Stimulated activated CD8-positive, alpha-beta memory T cell treated with anti-CD3 and anti-CD28 coated beads, Interleukin-2, amount 100 ng/mL, for 1 hour (primary cell): ENCODE data around the gene SEMA4B.

Experiments
- DNase-seq, 2 donors: peaks; one replicate each; pipeline ENCODE4 v3.0.0-alpha.2; 2020; ENCODE audit warnings: low read depth in 2 of 2

Gene SEMA4B

DNA sequence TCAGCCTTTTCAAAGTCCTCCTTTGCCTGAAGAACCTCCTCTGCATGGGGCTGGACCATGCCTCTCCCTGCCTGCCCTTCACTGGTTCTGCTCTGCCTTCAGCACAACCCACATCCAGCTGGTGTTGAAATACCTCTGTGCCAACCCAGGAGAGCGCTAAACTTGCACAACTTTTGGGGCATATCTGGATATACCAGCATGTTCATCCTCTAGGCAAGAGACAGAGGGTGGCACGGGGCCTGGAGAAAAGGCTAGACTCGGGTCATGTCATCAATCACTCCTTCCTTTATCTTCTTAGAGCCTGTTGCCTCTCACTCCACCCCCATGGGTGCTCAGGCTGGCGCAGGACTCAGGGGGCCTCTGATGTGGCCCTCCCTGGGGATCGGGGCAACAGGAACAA lies 4.8 kb downstream of the SEMA4B start:
- no peak for DNase-seq

DNA sequence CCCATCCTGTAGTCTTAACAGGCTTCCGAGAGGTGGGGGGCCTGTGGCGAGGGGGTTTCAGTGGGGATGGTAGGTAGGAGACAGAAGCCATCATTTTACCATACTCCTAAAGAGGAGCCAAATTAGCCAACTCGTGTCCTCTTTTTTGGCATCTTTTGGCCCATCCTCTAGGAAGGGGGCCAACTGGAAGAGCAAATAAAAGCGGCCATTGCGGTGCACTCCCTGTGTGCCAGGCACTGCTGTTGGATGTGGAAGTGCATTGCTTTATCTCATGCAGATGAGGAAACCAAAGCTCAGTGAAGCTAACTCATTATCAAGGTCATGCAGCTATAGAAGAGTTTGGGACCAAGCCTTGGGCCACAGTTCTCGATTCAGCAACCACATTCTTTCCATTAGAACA lies 6.1 kb downstream of the SEMA4B start:
- no peak for DNase-seq

DNA sequence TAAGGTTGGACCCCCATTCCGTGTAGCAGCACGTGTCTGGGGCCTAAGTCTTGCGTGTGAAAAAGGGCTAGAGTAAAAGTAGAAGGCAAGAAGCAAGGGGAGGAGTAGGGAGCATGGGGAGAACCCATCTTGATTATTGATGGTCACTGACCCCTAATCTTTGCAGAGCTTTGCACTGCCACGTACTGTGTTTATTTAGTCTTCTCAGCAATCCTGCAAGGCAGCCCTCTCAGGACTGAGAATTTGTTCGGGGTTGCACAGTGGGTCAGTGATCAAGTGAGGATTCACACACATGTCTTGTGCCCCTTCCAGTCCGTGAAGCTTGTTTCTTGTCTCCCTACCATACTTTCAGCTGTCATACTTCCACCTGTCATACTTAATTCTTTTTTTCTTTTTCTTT lies 7.2 kb downstream of the SEMA4B start:
- DNase-seq: no peak

DNA sequence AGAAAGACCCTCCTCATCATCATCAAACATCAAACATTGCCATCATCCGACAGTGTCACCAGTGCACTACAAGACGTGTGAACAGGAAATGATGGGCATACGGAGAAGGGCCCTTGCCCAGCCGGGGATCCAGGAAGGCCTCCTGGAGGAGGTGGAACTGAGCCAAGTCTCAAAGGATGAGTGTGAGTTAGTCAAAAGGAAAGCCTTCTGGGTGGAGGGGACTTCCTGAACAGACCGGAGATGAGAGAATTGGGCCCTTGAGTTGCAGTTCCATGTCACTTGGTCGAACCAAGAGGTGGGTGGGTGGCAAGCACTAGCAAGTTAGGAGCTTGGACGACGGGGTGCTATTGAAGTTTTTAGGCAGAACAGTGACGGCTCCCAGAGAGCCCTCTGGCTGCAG lies 8.5 kb downstream of the SEMA4B start:
- no peak for DNase-seq

DNA sequence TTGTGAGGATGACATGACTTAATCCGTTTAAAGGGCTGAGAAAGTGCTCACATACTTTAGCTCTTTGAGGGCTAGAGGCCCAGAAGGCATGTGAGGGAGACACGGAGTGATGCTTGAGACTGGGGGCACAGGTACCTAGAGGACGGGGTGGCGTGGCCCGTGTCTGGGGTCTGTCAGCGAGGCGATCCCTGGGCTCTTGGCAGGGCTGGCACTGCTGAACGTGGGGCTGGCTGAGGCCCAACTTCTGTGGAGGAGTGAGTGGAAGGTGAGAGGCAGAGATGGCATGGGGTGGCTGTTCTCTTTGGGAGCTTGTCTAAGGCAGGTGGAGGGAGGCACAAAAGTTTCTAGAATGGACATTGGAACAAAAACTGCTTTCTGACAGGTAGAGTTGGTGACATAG lies 9.5 kb downstream of the SEMA4B start:
- no peak for DNase-seq

DNA sequence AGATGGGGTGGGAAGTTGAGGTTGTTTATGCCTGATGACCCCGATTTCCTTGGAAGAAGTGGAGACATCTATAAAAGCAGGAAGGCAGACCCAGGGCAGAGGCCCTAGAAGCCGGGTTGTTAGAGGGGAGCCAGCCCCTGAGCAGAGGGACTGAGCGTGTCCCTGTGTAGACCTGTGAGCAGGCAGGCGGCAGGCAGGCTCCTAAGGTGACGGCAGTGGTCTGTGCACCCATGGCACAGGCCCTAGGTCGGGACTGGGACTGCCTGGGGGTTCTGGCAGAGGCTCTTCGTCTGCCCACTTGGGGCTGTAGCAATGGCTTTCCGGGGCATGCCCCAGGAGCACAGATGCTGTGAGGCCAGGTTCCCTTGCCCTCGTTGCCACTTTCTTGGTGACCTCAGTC lies 9.9 kb downstream of the SEMA4B start:
- DNase-seq: no peak

DNA sequence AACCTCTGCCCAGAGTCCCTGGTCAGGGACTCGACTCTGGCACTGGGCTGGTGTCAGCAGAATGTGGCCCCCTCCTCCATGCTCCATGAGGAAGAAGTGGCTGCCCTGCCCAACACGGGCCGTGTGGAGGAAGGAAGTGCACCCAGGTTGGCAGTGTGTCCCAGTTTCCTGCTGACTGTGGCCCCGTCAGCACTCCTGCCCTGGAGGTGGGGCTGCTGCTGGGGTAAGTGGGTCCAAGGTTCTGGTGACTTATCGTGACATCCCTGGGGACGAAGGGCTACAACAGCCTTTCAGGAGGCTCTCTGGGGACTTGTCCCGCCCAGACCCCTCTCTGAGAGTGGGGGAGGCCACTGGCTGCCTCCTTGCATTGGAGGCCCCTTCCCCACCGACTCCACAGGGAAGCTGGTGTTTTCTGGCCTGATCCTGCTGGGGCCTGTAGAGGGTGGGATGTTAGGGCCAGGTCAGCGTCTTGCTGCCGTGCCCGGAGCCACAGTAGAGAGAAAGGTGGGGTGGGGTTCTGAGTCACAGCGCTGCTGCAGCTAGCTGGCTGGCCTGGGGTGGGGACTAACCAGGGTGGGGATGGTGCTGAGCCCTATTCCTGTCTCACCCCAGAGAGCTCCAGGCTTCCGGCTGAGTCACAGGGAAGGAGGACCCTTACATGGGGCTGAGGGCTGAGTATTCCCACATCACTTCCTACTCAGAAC lies 10.5 kb downstream of the SEMA4B start:
- no peak for DNase-seq

DNA sequence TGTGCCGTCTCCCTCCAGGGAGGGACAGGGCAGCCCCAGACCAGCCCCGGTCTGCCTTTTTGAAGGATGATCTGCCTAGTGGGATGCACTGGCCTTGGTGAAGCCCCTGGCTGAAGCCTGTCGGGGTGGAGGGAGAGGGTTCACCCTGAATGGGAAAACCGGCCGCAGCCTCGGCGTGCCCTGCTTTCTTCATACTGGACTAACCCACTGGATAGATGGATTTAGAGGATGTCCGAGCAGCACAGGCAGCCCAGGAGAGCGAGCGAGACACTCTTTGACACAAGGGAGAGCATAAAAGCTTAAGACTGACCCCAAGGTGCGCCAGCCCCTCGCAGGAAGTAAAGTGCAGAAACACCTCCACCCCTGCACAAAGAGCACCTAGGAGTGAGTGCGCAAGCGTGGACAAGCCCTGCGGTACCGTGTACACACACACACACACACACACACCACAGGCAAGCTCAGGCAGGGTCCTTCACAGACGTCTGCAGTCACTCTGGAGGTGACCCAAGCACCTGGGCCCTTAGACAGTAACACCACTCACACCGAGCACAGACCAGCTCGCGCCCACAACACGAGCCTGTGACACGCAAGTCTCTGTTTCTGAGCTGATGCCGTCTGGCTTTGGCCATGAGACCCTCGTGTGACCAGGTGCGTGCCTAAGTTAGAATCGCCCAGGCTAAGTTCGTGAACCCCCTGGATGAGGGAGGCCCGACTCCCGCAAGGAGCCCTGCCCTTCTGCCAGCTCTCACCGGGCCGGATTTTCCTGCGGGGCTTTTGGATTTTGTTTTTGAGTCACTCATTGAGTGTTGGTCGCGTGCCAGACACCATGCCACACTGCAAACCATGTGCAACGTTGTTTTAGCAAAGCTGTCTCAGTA lies 11.3 kb downstream of the SEMA4B start:
- no peak for DNase-seq

DNA sequence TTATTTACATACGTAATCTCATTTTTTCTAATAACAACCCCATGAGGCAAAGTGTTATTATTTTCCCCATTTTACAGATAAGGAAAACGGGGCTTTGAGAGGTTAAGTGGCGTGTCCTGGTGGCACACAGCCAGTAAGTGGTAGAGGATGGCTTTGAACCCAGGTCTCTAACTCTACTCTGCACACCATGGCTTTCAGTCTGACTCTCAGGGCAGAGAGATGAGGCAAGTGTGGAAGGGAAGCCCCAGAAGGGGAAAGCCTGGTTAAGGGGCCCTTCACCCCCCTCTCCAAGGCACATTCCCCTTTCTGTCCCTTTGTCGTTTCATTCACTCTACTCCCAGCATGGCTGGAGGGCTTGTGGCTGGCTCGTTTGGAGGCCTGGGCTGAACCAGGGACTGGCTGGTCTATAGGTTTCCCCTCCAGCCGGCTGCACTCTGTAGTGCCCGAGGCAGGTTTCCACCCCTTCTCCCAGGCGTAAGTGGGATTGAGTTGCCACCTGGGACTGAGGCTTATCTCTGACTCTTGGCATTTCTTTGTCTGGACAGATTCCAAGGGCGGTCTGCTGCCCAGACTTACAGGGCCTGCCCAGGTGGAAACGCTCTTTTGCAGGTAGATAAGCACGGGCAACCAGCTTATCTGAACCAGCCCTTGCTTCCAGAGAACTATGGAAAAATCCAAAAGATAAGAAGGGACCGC lies 12.1 kb downstream of the SEMA4B start:
- no peak for DNase-seq

DNA sequence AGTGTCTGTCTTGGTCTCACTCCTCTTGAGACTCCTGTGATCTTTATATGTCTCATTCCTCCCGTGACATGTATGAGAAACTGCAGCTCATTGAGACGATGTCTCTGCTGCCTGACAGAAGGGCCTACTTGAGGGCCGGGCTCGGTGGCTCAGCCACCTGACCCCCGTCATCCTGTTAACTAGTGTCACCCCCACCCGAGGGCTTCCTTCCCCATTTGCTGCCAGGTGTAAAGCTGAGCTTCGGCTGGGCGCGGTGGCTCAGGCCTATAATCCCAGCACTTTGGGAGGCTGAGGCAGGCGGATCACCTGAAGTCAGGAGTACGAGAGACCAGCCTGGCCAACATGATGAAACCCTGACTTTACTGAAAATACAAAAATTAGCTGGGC lies 12.7 kb downstream of the SEMA4B start:
- DNase-seq: no peak

DNA sequence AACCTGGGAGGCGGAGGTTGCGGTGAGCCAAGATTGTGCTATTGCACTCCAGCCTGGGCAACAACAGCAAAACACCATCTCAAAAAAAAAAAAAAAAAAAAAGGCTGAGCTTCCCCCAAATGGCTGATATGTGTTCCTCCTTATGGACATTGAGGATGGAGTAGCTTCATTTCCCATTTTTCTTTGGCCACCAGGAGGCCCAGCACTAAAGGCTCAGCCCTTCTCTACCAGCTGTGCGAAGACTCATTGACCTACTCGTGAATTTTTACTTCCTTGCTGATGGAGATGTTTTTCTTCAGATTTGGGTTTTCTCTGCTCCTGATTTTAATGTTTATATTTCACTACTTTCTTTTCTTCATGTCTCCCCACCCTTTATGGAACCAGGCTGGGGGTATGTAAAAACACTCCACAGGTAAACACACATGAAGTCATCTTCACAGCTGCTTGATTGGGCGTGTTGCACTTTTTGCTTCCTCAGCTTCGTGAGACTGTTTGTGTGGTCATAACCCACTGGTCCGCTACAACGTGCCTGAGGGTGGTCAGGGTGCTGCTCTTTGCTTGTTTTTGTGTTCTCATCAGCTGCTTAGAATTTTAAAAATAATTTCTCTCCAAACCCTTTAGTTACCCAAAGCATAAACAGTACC lies 13.5 kb downstream of the SEMA4B start:
- DNase-seq: no peak

DNA sequence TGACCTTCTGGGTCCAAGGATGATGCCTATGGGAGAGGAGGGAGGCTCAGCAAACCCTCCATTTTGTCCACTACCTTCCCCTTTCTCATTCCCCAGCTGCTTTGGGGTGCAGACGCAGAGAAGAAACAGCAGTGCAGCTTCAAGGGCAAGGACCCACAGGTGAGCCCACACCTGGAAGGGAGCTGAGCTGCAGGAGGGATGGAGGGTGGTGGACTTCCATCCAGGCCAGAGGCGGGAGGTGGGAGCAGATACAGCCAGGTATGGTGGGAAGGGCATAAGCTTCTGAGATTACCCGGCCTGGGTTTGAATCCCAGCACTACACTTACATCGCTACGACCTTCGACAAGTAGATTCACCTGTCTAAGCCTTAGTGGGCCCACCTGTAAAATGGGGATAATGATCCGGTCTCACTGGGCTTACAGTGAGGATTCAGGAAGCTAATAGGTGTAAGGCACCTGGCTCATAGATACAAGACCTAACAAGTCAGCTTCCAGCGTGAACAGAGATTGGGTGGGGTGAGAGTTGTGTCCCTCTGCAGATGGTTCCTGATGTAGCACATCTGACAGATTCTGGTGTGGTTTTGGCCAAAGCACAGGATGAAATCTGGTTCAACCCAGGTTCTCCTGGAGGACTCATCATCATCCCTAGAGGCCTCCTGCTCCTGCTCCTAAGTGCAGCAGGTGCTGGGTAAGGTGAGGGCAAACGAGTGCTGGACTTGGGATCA lies 16.7 kb downstream of the SEMA4B start:
- DNase-seq: no peak

DNA sequence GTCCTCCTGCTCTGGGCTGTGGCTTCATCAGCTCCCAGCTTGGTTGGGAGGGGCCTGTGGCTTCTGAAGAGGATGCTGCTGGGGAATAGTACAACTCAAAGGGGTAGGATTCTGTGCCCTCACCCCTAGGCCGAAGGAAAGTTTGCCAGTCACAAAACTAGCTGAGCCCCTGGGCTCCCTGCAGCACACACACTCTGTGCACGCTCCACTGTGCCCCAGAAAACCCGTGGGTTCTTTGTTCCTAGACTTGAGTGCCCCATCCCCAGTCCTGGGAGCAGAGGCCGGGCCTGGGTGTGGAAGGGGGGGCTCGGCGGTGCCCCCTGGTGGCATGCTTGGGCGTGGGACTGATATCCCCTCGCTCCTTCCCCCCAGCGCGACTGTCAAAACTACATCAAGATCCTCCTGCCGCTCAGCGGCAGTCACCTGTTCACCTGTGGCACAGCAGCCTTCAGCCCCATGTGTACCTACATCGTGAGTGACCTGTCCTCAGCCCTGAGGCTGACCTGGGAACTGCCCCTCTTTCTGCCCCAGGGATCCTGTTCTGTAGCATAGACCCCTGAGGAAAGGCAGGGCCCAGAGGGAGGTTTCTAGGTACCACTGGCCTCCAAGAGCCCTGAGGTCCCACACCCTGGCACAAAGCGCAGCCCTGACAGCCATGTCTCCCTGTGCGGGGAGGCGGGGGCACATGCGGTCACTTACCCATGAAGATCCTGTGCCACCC lies 18.5 kb downstream of the SEMA4B start:
- DNase-seq: peak in 1 of 2 donors; percentile 41

DNA sequence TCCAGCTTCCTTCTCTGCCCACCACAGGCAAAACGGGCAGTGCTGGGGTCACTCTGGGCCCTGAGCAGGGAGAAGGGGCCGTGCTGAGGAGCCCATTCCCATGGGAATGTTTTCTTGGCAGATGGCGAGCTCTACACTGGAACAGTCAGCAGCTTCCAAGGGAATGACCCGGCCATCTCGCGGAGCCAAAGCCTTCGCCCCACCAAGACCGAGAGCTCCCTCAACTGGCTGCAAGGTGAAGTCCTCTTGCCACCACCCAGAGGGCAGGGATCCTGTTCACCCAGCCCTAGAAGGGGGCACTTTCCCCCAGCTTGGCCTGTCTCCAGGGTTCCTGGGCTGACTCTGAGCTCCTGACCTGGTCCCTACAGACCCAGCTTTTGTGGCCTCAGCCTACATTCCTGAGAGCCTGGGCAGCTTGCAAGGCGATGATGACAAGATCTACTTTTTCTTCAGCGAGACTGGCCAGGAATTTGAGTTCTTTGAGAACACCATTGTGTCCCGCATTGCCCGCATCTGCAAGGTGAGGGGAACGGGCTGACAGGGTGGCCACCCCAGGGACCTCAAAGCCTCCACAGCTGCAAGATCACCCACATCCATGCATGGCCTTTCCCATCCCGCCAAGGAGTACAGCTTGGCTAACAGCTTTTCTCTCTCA lies 20.2 kb downstream of the SEMA4B start:
- no peak for DNase-seq

DNA sequence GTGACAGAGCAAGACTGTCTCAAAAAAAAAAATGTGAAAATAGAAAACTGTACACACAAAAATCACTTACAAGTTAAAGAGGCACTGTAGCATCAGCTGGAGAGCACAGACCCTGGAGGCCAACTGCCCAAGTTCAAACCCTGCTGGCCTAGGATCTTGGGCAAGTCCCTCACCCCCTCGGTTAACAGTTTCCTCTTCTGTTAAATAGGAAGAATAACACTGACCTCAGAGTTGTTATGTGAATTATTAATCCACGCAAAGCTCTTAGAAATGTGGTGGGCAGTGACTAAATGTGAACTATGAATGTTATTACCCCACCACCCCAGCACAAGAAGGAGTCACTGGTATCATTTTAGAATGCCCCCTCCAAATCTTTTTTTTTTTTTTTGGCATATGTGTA lies 21.4 kb downstream of the SEMA4B start:
- DNase-seq: no peak

DNA sequence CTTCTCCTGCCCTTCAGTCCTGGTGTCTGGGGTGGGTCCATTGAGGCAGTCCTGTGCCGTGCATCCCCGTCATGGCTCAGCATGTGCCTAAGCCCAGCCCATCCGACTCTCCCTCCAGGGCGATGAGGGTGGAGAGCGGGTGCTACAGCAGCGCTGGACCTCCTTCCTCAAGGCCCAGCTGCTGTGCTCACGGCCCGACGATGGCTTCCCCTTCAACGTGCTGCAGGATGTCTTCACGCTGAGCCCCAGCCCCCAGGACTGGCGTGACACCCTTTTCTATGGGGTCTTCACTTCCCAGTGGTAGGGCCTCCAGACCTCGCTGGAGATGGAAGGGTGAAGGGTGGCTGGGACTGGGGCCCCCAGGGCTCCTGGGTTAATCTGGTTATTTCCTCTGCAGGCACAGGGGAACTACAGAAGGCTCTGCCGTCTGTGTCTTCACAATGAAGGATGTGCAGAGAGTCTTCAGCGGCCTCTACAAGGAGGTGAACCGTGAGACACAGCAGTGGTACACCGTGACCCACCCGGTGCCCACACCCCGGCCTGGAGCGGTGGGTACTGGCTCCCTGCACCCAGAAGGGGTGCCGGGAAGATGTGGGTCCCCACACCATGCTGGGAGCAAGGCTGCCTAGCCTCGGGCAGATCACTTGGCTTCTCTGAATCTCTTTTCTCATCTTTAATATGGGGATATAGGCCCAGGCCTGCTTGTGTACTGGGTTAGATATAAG lies 22.5 kb downstream of the SEMA4B start:
- no peak for DNase-seq

DNA sequence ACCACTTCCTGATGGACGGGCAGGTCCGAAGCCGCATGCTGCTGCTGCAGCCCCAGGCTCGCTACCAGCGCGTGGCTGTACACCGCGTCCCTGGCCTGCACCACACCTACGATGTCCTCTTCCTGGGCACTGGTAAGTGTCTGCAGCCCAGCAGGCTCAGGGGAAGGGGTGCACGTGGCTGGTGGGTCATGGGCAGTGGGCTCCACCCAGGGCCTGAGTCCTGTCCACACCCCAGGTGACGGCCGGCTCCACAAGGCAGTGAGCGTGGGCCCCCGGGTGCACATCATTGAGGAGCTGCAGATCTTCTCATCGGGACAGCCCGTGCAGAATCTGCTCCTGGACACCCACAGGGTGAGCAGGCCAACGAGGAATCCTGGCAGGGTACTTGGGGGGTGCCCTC lies 23.9 kb downstream of the SEMA4B start:
- DNase-seq: no peak

DNA sequence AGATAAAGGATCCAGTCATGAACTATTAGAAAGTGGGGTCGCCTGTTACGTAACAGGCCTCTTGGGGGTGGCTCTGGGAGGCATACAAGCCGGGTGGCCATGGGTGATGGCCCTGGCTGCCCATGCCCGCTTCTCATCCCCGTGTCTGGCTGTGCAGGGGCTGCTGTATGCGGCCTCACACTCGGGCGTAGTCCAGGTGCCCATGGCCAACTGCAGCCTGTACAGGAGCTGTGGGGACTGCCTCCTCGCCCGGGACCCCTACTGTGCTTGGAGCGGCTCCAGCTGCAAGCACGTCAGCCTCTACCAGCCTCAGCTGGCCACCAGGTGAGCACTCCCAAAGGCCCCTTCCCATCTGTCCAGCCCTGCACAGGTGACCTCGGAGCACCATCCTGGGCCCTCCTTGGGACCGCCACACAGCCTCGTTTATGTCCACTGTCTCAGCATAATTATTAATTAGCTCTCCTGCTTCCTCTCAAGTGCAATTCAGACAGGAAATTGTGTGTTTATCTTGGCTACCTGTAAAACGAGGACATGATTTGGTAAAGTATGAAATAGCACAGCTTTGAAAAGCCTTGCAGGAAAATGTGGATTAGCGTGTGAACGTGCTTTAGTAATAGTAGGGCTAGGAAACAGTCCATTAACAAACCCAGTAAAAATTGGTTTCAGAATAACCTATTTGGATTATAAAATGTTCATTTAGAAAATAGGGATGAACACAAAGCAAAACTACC lies 24.5 kb downstream of the SEMA4B start:
- no peak for DNase-seq

DNA sequence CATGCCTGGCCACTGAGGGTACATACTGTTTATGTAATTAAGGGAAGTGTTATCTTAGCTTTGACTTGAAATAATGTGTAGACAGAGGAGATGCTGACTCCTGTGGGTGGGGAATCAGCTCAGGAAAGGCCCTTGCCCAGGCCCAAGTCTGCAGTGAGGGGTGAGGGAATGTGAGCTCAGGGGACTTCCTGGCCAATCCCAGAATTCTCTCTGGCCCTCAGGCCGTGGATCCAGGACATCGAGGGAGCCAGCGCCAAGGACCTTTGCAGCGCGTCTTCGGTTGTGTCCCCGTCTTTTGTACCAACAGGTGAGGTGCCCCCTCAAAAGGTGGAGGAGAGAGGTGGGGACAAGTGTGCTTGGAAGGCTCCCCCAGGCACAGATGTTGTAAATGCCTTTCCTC lies 26.2 kb downstream of the SEMA4B start:
- no peak for DNase-seq
